Calu3 (cell line): ENCODE measurements around the gene TRIP10. TPM values are rescaled to one million over a fixed set of nuclear protein-coding genes. Genes with fewer than 3 reads are reported as not detected.
"Not testable (repeated sequence)": the region's sequence is repeated elsewhere in the genome, so short reads cannot be mapped to it uniquely, and the experiment has no call there.

ENCODE experiments used
- BruUV-seq: library from RNA; stranded (reverse); fragments of 400-500 nt; replicated peaks from 2 replicates; lab custom pipeline; 2021; lab: Mats Ljungman, UMichigan
- CTCF ChIA-PET: fragments of 300-600 bp; sonication (Branson Sonifier 250); formaldehyde crosslinking; loops from one replicate; lab custom pipeline; 2022; ENCODE audit warnings: antibody characterized with exemption; lab: Charles Lee
- DNase-seq: peaks from one replicate; pipeline ENCODE4 v3.0.0; 2022
- H3K27ac Mint-ChIP-seq: one replicate; pipeline ENCODE4 v1.8.0; 2022; ENCODE audit warnings: mixed read lengths; ENCODE audit not compliant: unreplicated experiment
- H3K27me3 Mint-ChIP-seq: one replicate; pipeline ENCODE4 v1.8.0; 2022; ENCODE audit warnings: mixed read lengths; ENCODE audit not compliant: unreplicated experiment
- H3K36me3 Mint-ChIP-seq: one replicate; pipeline ENCODE4 v1.8.0; 2022; ENCODE audit warnings: mild to moderate bottlenecking, moderate library complexity, mixed read lengths; ENCODE audit not compliant: insufficient read depth, unreplicated experiment
- H3K4me1 Mint-ChIP-seq: one replicate; pipeline ENCODE4 v1.8.0; 2022; ENCODE audit warnings: mild to moderate bottlenecking, low read depth, mixed read lengths; ENCODE audit not compliant: unreplicated experiment
- H3K4me3 Mint-ChIP-seq: one replicate; pipeline ENCODE4 v1.8.0; 2022; ENCODE audit warnings: mild to moderate bottlenecking, low read depth, moderate library complexity, mixed read lengths; ENCODE audit not compliant: unreplicated experiment
- H3K9me3 Mint-ChIP-seq: one replicate; pipeline ENCODE4 v1.8.0; 2022; ENCODE audit warnings: low read depth, mixed read lengths; ENCODE audit not compliant: unreplicated experiment
- intact Hi-C: fragments of 100-400 bp; cut with micrococcal nuclease; formaldehyde crosslinking; loops from one replicate; pipeline ENCODE4 v1.10.0; 2022; ENCODE audit not compliant: unreplicated experiment
- total RNA-seq: library from RNA; stranded (reverse); gene quantifications from 2 replicates; pipeline ENCODE4 v1.2.3, GENCODE V29; 2022
- TF ChIP-seq, protein P1 (sequence below): fragments of 200-600 bp; IDR thresholded peaks from one replicate; pipeline ENCODE4 v1.8.0; 2022; ENCODE audit warnings: antibody characterized with exemption; ENCODE audit not compliant: unreplicated experiment

Gene TRIP10
- total RNA-seq, 1 experiment from 2014 or later = 95.8 TPM

DNA sequence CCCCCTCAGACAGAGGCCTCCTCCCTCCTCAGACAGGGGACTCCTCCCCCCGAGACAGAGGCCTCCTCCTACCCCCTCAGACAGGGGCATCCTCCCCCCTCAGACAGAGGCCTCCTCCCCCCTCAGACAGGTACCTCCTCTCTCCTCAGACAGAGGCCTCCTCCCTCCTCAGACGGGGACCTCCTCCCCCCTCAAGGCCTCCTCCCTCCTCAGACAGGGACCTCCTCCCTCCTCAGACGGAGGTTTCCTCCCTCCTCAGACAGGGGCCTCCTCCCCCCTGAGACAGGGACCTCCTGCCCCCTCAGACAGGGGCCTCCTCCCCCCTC is 32.9 kb upstream of the TRIP10 start:
- TF ChIP-seq, protein P1, sequence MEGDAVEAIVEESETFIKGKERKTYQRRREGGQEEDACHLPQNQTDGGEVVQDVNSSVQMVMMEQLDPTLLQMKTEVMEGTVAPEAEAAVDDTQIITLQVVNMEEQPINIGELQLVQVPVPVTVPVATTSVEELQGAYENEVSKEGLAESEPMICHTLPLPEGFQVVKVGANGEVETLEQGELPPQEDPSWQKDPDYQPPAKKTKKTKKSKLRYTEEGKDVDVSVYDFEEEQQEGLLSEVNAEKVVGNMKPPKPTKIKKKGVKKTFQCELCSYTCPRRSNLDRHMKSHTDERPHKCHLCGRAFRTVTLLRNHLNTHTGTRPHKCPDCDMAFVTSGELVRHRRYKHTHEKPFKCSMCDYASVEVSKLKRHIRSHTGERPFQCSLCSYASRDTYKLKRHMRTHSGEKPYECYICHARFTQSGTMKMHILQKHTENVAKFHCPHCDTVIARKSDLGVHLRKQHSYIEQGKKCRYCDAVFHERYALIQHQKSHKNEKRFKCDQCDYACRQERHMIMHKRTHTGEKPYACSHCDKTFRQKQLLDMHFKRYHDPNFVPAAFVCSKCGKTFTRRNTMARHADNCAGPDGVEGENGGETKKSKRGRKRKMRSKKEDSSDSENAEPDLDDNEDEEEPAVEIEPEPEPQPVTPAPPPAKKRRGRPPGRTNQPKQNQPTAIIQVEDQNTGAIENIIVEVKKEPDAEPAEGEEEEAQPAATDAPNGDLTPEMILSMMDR = no peak
- no peak overlapping the region for H3K27ac Mint-ChIP-seq
- no peak overlapping the region for H3K4me3 Mint-ChIP-seq
- CTCF ChIA-PET = no interaction called here
- H3K4me1 Mint-ChIP-seq = no peaks in the 10 kb centered on the region
- H3K36me3 Mint-ChIP-seq = peaks cover 25% of the 10 kb centered on the region
- intact Hi-C loops = no loop called here
- no peak for DNase-seq
- H3K9me3 Mint-ChIP-seq = no peaks in the 10 kb centered on the region
- no TSS peak for BruUV-seq
- H3K27me3 Mint-ChIP-seq = no peaks in the 10 kb centered on the region

DNA sequence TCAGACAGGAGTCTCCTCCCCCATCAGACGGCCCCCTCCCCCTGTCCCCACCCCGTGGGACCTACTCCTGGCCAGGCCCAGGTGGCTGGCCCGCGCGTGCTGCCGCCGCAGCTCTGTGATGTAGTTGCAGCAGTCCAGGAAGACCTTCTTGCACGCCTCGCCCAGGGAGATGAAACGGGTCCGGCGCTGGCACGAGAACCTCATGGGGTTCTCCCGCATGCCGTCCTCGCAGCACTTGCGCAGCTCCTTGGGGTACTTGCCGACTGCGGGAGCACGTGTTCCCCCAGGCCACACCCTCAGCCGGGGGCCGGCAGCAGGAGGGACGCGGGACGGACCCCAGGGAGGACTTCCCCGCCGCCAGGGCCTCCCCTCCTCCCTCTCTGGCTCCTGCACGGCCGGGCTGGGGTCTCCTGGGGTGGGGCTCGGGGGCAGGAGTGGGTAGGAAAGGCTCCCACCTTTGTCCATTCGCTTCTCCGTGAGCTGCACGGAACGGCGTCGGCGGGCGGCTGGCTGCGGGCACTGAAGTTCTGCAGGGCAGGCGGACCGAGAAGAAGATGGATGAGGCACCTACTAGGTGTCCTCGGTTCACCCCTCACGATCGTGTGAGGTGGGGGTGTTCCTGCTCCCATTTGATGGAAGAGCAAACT is 32.3 kb upstream of the TRIP10 start:
- Mint-ChIP-seq H3K27me3 (no peaks in the 10 kb centered on the region), H3K4me3 (no peak overlapping the region), H3K27ac (no peak overlapping the region), H3K36me3 (peaks cover 23% of the 10 kb centered on the region), H3K9me3 (no peaks in the 10 kb centered on the region), H3K4me1 (no peaks in the 10 kb centered on the region)
- no TSS peak for BruUV-seq
- intact Hi-C loops = no loop called here
- TF ChIP-seq, protein P1 = no peak
- no peak for DNase-seq
- CTCF ChIA-PET = no interaction called here

- no peaks in the 10 kb centered on the region for H3K4me1 Mint-ChIP-seq
- H3K27me3 Mint-ChIP-seq = no peaks in the 10 kb centered on the region
- no peak overlapping the region for H3K27ac Mint-ChIP-seq
- no peak overlapping the region for H3K4me3 Mint-ChIP-seq
- TF ChIP-seq, protein P1 = no peak
- intact Hi-C loops = no loop called here
- no TSS peak for BruUV-seq
- H3K36me3 Mint-ChIP-seq = peaks cover 25% of the 10 kb centered on the region
- no peak for DNase-seq
- no peaks in the 10 kb centered on the region for H3K9me3 Mint-ChIP-seq
- CTCF ChIA-PET = no interaction called here
Observed at GRCh38 chr19:6707658-6708018, 31.8 kb upstream of the TRIP10 start.

DNA sequence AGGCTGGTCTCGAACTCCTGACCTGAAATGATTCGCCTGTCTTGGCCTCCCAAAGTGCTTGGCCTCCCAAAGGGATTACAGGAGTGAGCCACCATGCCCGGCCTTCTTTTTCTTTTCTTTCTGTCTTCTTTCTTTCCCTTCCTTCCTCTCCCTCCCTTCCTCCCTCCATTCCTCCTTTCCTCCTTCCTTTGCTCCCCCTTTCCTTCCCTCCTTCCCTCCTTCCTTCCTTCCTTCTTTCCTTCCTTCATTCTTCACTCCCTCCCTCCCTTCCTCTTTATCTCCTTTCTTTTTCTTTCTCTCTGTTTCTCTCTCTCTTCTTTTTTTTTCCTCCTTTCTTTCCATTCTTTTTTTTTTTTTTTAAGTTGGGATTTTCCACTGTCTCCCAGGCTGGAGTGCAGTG is 31.1 kb upstream of the TRIP10 start:
- Mint-ChIP-seq H3K4me3 (no peak overlapping the region), H3K4me1 (no peaks in the 10 kb centered on the region), H3K9me3 (no peaks in the 10 kb centered on the region), H3K27me3 (no peaks in the 10 kb centered on the region), H3K27ac (no peak overlapping the region), H3K36me3 (peaks cover 28% of the 10 kb centered on the region)
- intact Hi-C loops = no loop called here
- BruUV-seq = no TSS peak
- CTCF ChIA-PET = no interaction called here
- no peak for DNase-seq
- TF ChIP-seq, protein P1 = no peak

- H3K27ac Mint-ChIP-seq, BruUV-seq, H3K4me1 Mint-ChIP-seq, DNase-seq, H3K27me3 Mint-ChIP-seq, intact Hi-C loops, H3K9me3 Mint-ChIP-seq, H3K4me3 Mint-ChIP-seq, CTCF ChIA-PET: not testable (repeated sequence)
- peaks cover 22% of the 10 kb centered on the region for H3K36me3 Mint-ChIP-seq
Observed at GRCh38 chr19:6708913-6709312, 30.6 kb upstream of the TRIP10 start.
